GM12891 (cell line): ENCODE data around the gene CELSR1.

ENCODE experiments used
- DNase-seq: peaks from one replicate; pipeline ENCODE4 v3.0.0; 2011; ENCODE audit warnings: low spot score; ENCODE audit not compliant: insufficient read length
- FAIRE-seq: peaks from 2 replicates; lab custom pipeline; 2011; peaks lifted over from hg19 to GRCh38; lab: Jason Lieb, UNC
- PAX5 ChIP-seq: IDR thresholded peaks from 2 replicates; pipeline ENCODE4 v1.6.1; 2011; ENCODE audit warnings: low read length, moderate library complexity, mild to moderate bottlenecking; ENCODE audit not compliant: insufficient read depth, severe bottlenecking
- POLR2A ChIP-seq: IDR thresholded peaks from 2 replicates; pipeline ENCODE4 v1.6.1; 2011; ENCODE audit warnings: low read depth, low read length, control low read depth
- POLR2AphosphoS5 ChIP-seq: IDR thresholded peaks from 2 replicates; pipeline ENCODE4 v1.6.1; 2011; ENCODE audit warnings: low read depth, low read length, control low read depth
- POU2F2 ChIP-seq: IDR thresholded peaks from 2 replicates; pipeline ENCODE4 v1.6.1; 2011; ENCODE audit warnings: low read depth, mild to moderate bottlenecking, control low read depth, low read length, moderate library complexity
- SPI1 ChIP-seq: IDR thresholded peaks from 2 replicates; pipeline ENCODE4 v1.6.1; 2011; ENCODE audit warnings: low read depth, low read length, control low read depth
- TAF1 ChIP-seq: IDR thresholded peaks from 2 replicates; pipeline ENCODE4 v1.6.1; 2011; ENCODE audit warnings: low read depth, low read length, control low read depth

The CELSR1 gene

GRCh38 chr22:46428602-46429324, 108.7 kb downstream of the CELSR1 start:
- TF ChIP-seq POLR2A (no peak), PAX5 (no peak), POU2F2 (no peak), POLR2AphosphoS5 (no peak), TAF1 (no peak), SPI1 (no peak)
- DNase-seq (no peak), FAIRE-seq (no peak)

GRCh38 chr22:46428171-46428570, 109.2 kb downstream of the CELSR1 start:
- FAIRE-seq, result no peak
- TF ChIP-seq TAF1, result no peak
- no peak for TF ChIP-seq PAX5
- TF ChIP-seq POLR2A, result no peak
- no peak for TF ChIP-seq POU2F2
- TF ChIP-seq SPI1, result no peak
- TF ChIP-seq POLR2AphosphoS5, result no peak
- DNase-seq, result no peak

- DNase-seq (no peak), FAIRE-seq (peak; percentile 31)
- TF ChIP-seq POLR2A (no peak), POU2F2 (peak; percentile 48; the same call in 1 of the 2 replicates), SPI1 (no peak), POLR2AphosphoS5 (no peak)
These were observed 112.4 kb downstream of the CELSR1 start for GRCh38 chr22:46425016-46425415.

- FAIRE-seq (no peak), DNase-seq (no peak)
- TF ChIP-seq TAF1 (no peak), POLR2AphosphoS5 (no peak), PAX5 (no peak), SPI1 (no peak), POU2F2 (no peak)
These were observed 112.9 kb downstream of the CELSR1 start for GRCh38 chr22:46424496-46424895.

GRCh38 chr22:46422896-46423295, 114.5 kb downstream of the CELSR1 start:
- FAIRE-seq (peak; percentile 52), DNase-seq (no peak)
- TF ChIP-seq POLR2AphosphoS5 (no peak), PAX5 (no peak), POLR2A (no peak), TAF1 (no peak), SPI1 (no peak), POU2F2 (no peak)

- FAIRE-seq (peak; percentile 85), DNase-seq (peak; percentile 61)
- no peak for TF ChIP-seq POU2F2
- no peak for TF ChIP-seq POLR2AphosphoS5
- no peak for TF ChIP-seq TAF1
- no peak for TF ChIP-seq PAX5
- no peak for TF ChIP-seq POLR2A
- TF ChIP-seq SPI1, result no peak
These were observed 116.2 kb downstream of the CELSR1 start for GRCh38 chr22:46421267-46421666.

GRCh38 chr22:46419754-46420571, 117.5 kb downstream of the CELSR1 start:
- no peak for DNase-seq
- TF ChIP-seq POU2F2, result no peak
- TF ChIP-seq SPI1, result no peak
- TF ChIP-seq POLR2A, result no peak
- FAIRE-seq, result peak; percentile 85

GRCh38 chr22:46418827-46419226, 118.6 kb downstream of the CELSR1 start:
- TF ChIP-seq SPI1 (no peak), POLR2A (no peak), TAF1 (no peak), POU2F2 (no peak), POLR2AphosphoS5 (no peak), PAX5 (no peak)
- FAIRE-seq (no peak), DNase-seq (no peak)

- FAIRE-seq (no peak), DNase-seq (no peak)
- TF ChIP-seq SPI1, result no peak
- TF ChIP-seq TAF1, result no peak
- no peak for TF ChIP-seq POLR2AphosphoS5
- TF ChIP-seq PAX5, result no peak
- TF ChIP-seq POU2F2, result no peak
- TF ChIP-seq POLR2A, result no peak
These were observed 119.7 kb downstream of the CELSR1 start for GRCh38 chr22:46417769-46418168.

- TF ChIP-seq POLR2A (no peak), POLR2AphosphoS5 (no peak), POU2F2 (no peak), SPI1 (no peak), TAF1 (no peak), PAX5 (no peak)
- DNase-seq (no peak), FAIRE-seq (no peak)
These were observed 120.4 kb downstream of the CELSR1 start for GRCh38 chr22:46416891-46417580.
